ENCODE results near the gene SLC25A21.
"Not testable (repeated sequence)": the region's sequence is repeated elsewhere in the genome, so short reads cannot be mapped to it uniquely, and the experiment has no call there.

SLC25A21 gene

GRCh38 chr14:36817071-36817930 is 355.1 kb downstream of the SLC25A21 start:
- DNase-seq = no peak

GRCh38 chr14:36816481-36816880 is 355.9 kb downstream of the SLC25A21 start:
- no peak for DNase-seq

GRCh38 chr14:36814783-36815182 is 357.6 kb downstream of the SLC25A21 start:
- DNase-seq = not testable (repeated sequence)

GRCh38 chr14:36810209-36810608 is 362.2 kb downstream of the SLC25A21 start:
- no peak for DNase-seq

- DNase-seq = no peak
These were observed 364.7 kb downstream of the SLC25A21 start for GRCh38 chr14:36807727-36808126.

GRCh38 chr14:36805131-36805559 is 367.3 kb downstream of the SLC25A21 start:
- no peak for DNase-seq

- DNase-seq = no peak
These were observed 374.8 kb downstream of the SLC25A21 start for GRCh38 chr14:36797634-36798033.

- no peak for DNase-seq
These were observed 381.0 kb downstream of the SLC25A21 start for GRCh38 chr14:36791402-36791801.

- DNase-seq = no peak
These were observed 386.9 kb downstream of the SLC25A21 start for GRCh38 chr14:36785511-36785910.

- DNase-seq = no peak
These were observed 387.9 kb downstream of the SLC25A21 start for GRCh38 chr14:36784541-36784940.

GRCh38 chr14:36781897-36782296 is 390.5 kb downstream of the SLC25A21 start:
- DNase-seq = no peak

GRCh38 chr14:36773558-36773957 is 398.8 kb downstream of the SLC25A21 start:
- DNase-seq = no peak

- DNase-seq = no peak
These were observed 399.3 kb downstream of the SLC25A21 start for GRCh38 chr14:36773136-36773540.

- no peak for DNase-seq
These were observed 401.3 kb downstream of the SLC25A21 start for GRCh38 chr14:36771028-36771640.

- DNase-seq = no peak
These were observed 403.6 kb downstream of the SLC25A21 start for GRCh38 chr14:36768638-36769337.

- DNase-seq = no peak
These were observed 404.7 kb downstream of the SLC25A21 start for GRCh38 chr14:36767603-36768281.

GRCh38 chr14:36766974-36767373 is 405.4 kb downstream of the SLC25A21 start:
- DNase-seq = no peak

GRCh38 chr14:36757734-36758601 is 414.4 kb downstream of the SLC25A21 start:
- no peak for DNase-seq

GRCh38 chr14:36756226-36756625 is 416.2 kb downstream of the SLC25A21 start:
- no peak for DNase-seq

GRCh38 chr14:36755756-36756155 is 416.6 kb downstream of the SLC25A21 start:
- DNase-seq = no peak

- no peak for DNase-seq
These were observed 420.5 kb downstream of the SLC25A21 start for GRCh38 chr14:36751920-36752319.

- DNase-seq = no peak
These were observed 421.3 kb downstream of the SLC25A21 start for GRCh38 chr14:36751106-36751505.
